SKM-1 treated with dmso at 0.1 percent for 144 hours (cell line): ENCODE measurements around the gene DCLRE1C.
A peak's percentile ranks its signal among the peaks of the same experiment; 100 is the strongest.
"Not testable (repeated sequence)": the region's sequence is repeated elsewhere in the genome, so short reads cannot be mapped to it uniquely, and the experiment has no call there.

ENCODE experiments used
- DNase-seq: peaks from one replicate; lab custom pipeline; 2025; ENCODE audit not compliant: unreplicated experiment; lab: John Stamatoyannopoulos, UW

DCLRE1C gene

DNA sequence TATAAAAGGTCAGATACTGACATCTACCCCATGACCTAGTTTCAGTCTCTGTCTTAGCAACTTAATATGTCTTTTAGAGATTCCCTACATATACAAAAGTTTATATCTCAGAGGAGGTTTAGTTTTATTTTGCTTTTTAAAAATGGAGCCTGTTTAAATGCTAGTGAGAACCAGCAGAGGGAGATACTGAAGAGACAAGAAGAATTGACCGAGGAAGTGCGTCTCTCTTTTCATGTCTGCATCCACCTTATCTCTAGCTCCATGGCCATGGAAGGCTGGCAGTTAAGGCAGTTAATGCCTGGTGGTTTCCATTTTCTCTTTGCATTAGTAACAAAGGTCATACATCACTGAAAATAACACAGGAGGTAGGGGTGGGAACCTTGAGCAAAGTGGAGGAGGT lies 64.6 kb downstream of the DCLRE1C start:
- no peak for DNase-seq

- no peak for DNase-seq
Observed at GRCh38 chr10:14884082-14884481, 69.8 kb downstream of the DCLRE1C start.

DNA sequence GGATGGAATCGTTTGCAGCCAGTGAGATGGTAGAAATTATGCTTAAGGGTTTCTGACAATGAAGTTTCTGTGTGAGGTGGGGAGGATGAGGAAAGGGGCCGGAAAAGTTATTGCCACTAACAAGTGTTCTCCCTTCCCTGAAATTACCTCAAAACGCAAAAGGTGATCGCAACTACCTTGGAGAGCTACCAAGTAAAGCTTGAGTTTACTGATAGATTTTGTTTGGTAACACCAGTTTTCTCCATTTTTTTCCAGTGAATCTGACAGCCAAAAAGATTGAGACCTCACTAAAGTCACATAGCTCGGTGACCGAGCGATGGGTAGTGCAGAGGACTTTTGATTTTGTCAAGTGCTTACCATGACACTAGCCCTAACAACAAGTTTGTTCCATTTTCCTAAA lies 73.7 kb downstream of the DCLRE1C start:
- DNase-seq: no peak

DNA sequence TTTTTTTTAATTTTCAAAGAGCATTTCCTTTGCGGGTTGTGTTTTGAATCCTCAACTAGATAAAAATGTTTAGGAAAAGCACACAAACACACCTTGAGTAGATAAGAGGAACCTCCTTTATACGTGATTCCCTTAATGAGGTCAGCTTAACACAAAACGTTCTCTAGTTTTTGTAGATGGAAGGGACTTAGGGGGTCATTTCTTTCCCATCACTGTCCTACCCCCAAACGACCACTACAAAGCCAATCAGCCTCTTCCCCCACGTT lies 74.0 kb downstream of the DCLRE1C start:
- no peak for DNase-seq

- DNase-seq: no peak
Observed at GRCh38 chr10:14879124-14879927, 74.6 kb downstream of the DCLRE1C start.

GRCh38 chr10:14878266-14879123 lies 75.4 kb downstream of the DCLRE1C start, which contains the start of gene SUV39H2:
TSS of gene SUV39H2 (plus strand) at chr10:14878866. CDS start at chr10:14878889, 23 bp downstream.
- DNase-seq: peak; percentile 57

DNA sequence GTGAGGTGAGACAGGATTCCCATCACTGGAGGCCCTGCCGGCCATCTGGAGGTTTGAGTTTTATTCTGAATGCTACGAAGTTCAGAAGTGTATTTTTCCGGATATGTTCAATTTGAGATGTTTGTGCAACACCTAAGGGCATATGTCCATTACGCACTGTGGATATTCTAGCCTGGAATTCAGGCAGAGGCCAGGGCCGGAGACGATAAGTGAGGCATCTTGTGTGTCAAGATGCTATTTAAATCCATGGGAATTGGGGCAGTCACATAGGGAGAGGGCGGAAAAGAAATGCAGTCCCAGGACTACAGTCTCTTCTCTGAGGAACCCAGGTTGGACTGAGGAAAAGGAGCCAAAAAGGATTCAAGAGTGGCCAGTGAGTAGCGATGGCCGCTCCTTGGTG lies 77.1 kb downstream of the DCLRE1C start:
- DNase-seq: no peak

GRCh38 chr10:14875941-14876340 lies 78.0 kb downstream of the DCLRE1C start:
- DNase-seq: no peak

DNA sequence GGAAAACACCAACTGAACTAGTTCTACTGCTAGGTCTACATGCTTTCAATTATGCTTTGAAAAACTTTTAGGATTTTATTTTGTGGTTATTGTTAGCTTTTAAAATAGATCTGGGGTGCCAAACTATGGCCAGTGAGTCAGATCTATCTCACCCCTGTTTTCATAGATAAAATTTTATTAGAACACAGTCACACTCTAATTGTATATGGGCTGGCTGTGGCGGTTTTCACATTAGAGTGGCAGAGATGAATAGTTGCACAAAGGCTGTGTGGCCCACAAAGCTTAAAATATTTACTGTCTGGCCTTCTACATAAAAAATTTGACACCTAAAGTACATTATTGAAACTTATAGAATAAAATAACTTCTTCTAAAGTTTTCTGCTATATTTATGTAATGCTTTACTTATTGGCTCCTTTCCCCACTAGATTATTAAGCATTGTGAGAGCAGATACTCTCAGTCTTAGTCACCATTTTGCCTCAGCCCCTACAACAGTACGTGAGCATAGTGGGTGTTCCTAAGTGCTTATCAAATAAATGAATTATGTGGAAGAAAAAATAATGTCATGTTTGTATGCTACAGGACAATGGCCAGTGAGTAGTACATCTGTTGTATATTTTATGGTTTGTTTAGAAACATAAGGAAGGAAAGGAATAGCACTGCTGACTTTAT lies 80.7 kb downstream of the DCLRE1C start:
- no peak for DNase-seq

DNA sequence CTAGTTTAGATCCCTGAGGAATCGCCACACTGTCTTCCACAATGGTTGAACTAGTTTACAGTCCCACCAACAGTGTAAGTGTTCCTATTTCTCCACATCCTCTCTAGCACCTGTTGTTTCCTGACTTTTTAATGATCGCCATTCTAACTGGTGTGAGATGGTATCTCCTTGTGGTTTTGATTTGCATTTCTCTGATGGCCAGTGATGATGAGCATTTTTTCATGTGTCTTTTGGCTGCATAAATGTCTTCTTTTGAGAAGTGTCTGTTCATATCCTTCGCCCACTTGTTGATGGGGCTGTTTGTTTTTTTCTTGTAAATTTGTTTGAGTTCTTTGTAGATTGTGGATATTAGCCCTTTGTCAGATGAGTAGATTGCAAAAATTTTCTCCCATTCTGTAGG lies 89.0 kb downstream of the DCLRE1C start:
- not testable (repeated sequence) for DNase-seq

DNA sequence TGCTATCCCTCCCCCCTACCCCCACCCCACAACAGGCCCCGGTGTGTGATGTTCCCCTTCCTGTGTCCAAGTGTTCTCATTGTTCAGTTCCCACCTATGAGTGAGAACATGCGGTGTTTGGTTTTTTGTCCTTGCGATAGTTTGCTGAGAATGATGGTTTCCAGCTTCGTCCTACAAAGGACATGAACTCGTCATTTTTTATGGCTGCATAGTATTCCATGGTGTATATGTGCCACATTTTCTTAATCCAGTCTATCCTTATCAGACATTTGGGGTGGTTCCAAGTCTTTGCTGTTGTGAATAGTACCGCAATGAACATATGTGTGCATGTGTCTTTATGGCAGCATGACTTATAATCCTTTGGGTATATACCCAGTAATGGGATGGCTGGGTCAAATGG lies 89.4 kb downstream of the DCLRE1C start:
- not testable (repeated sequence) for DNase-seq

DNA sequence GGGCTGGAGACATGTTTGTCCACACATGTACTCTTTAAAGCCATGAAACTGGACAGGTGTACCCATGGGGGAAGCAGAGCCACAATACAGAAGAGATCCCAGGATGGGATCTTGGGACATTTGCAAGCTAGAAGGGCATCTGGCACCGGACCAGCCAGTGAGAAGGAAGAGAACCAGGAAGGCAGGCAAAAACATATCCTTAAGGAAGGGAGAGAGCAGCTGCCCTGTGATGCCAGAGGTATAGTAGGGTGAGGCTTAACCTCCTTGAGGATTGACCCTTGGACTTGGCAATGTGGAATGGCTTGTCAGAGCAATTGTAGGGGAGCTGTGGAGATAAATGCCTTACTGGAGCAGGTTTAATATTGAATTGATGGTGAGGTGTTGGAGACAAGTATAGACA lies 93.1 kb downstream of the DCLRE1C start:
- no peak for DNase-seq

DNA sequence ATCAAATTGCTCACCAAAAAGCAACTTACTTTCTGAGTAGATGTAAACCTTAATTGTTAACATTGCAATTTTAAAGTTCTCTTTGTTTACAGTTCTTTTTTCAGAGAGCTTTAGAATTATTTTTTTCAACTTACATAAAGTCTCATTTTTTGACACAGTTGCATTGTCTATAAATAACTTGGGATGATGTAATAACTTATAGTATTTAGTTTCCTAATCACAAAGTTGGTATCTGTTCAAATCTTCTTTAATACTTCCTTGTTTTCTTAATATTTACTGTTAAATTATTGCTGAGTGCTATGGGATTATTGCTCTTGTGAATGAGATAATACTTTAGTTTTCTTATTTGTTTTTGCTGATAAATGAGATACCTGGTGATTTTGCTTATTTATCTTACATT lies 94.1 kb downstream of the DCLRE1C start:
- no peak for DNase-seq

DNA sequence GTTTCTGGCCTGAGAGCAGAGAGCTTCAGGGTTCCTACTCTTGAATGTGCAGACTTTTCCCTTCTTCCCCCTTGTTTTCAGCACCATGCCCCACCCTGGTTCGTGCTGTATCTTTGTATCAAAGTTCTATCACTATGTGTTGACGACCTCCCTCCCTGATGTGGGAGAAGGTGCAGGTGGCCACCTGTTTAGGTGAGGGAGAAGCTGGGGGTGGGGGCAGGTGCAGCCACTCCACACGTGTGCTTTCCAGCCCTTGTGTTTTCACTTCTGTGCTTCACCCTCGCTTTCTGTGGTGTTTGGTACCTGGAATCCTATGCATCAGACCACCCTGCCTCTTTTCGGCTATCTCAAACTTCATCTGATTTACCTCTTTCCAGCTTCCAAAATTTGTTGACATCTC lies 94.9 kb downstream of the DCLRE1C start:
- no peak for DNase-seq

DNA sequence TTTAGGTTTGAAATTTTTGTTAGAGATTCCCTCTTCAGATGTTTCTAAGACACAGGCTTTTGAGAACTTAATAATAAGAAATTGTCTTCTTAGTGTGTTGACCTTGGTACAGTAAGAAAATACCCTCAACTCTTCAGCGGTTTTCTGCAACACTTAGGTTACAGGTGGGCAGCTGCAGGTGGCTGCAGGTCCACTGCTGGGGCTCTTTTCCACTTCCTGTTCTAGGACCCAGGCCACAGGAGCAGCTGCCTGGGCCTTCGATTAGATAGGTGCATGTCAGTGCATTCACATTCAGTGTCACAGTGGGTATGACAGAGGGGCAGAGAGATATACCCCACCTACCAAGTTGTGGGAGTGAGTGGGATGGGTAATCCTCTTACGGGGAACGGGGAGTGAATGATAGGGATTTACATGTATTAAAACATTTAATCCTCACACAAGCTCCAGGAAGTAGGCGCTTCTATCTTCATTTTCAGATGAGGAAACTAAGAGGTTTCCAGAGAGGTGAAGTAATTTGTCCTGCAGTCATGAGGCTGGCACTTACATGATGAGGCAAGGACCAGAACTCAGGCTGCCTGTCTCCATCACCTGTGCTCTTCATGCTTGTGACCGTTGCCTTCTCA lies 95.4 kb downstream of the DCLRE1C start:
- no peak for DNase-seq

DNA sequence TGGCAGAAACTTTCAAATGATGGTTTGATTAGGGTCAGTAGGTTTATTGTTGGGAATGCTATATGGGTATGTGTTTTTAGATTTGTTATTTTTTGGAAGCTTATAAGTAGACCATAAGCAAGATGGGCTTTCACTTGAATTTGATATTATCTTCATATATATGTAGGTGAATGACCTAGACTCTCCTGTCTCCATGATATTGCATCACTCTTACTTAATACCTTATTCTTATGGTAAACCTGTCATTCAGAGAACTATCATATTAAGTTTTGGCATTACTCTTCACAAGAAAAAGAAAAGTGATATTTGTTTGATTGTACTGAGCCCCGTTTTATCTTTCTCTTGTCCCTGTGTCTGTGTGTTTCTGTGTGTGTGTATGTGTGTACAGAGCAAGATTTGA lies 98.4 kb downstream of the DCLRE1C start:
- DNase-seq: no peak

GRCh38 chr10:14852236-14852635 lies 101.7 kb downstream of the DCLRE1C start:
- DNase-seq: no peak
